Esophagus muscularis mucosa (tissue), 4 donors: ENCODE measurements around the gene USP46. TPM values are rescaled to one million over a fixed set of nuclear protein-coding genes. Genes with fewer than 3 reads are reported as not detected.
A peak's percentile ranks its signal among the peaks of the same experiment; 100 is the strongest.

Experiments
- DNase-seq: peaks from one replicate; pipeline ENCODE4 v3.0.0-alpha.2; 2017; ENCODE audit errors: extremely low spot score
- H3K27ac ChIP-seq, 4 donors: fragments of 200-600 bp; sonication (generic); replicated peaks in 1 of 4; 1 replicate in 3 of 4; 2 replicates in 1 of 4; pipeline ENCODE4 v1.5.1; 2016 to 2019; ENCODE audit warnings: mild to moderate bottlenecking in 1 of 4
- H3K27me3 ChIP-seq, 4 donors: fragments of 200-600 bp; sonication (generic); one replicate each; pipeline versions ENCODE4 v1.5.1 to v1.6.0; 2016 to 2019
- H3K36me3 ChIP-seq, 4 donors: fragments of 200-600 bp; sonication (generic); one replicate each; pipeline ENCODE4 v1.5.1; 2016 to 2019
- H3K4me1 ChIP-seq, 4 donors: fragments of 200-600 bp; sonication (generic); one replicate each; pipeline ENCODE4 v1.5.1; 2016 to 2019
- H3K4me3 ChIP-seq, 4 donors: fragments of 200-600 bp; sonication (generic); 1 replicate in 2 of 4; 2 replicates in 2 of 4; pipeline ENCODE4 v1.5.1; 2016 to 2019; ENCODE audit warnings: mild to moderate bottlenecking in 4 of 4, moderate library complexity in 1 of 4
- H3K9me3 ChIP-seq, 4 donors: fragments of 200-600 bp; sonication (generic); 1 replicate in 3 of 4; 2 replicates in 1 of 4; pipeline ENCODE4 v1.5.1; 2016 to 2019
- EP300 ChIP-seq: sonication (generic); formaldehyde crosslinking; IDR thresholded peaks from one replicate; pipeline ENCODE4 v1.6.1; 2017; ENCODE audit warnings: antibody characterized with exemption
- POLR2A ChIP-seq: fragments of 450-650 bp; IDR thresholded peaks from one replicate; pipeline ENCODE4 v1.6.1; 2017; ENCODE audit warnings: antibody characterized with exemption, moderate library complexity, mild to moderate bottlenecking, low read depth
- POLR2AphosphoS5 ChIP-seq, 2 donors: sonication (generic); formaldehyde crosslinking; IDR thresholded peaks; one replicate each; pipeline ENCODE4 v1.6.1; 2017; ENCODE audit warnings: antibody characterized with exemption in 2 of 2
- WGBS: methylation state at CpG from one replicate; pipeline ENCODE4 v1.1.5; 2018; 5-methylcytosine and 5-hydroxymethylcytosine counted together
- intact Hi-C: fragments of 100-400 bp; cut with DNase I; formaldehyde crosslinking; loops from one replicate; pipeline ENCODE4 v1.15.1; 2023
- total RNA-seq, 4 donors: library from RNA; depleted of rRNA; stranded (reverse); fragments of >200 nt; gene quantifications; one replicate each; pipeline versions ENCODE4 v1.1.0 to v1.2.1, GENCODE V29; 2016
- TF ChIP-seq, protein P1 (sequence below), 3 experiments: fragments of 200-600 bp in 2 of 3; fragments of 450-650 bp in 1 of 3; sonication (generic) in 2 of 3; IDR thresholded peaks; one replicate each; pipeline ENCODE4 v1.5.1; 2017 to 2019; ENCODE audit warnings: antibody characterized with exemption in 3 of 3, mild to moderate bottlenecking in 2 of 3, moderate library complexity in 1 of 3

USP46 gene
- total RNA-seq, 4 donors from 2014 or later: 6.6 to 9.3 (median 7.8) TPM

DNA sequence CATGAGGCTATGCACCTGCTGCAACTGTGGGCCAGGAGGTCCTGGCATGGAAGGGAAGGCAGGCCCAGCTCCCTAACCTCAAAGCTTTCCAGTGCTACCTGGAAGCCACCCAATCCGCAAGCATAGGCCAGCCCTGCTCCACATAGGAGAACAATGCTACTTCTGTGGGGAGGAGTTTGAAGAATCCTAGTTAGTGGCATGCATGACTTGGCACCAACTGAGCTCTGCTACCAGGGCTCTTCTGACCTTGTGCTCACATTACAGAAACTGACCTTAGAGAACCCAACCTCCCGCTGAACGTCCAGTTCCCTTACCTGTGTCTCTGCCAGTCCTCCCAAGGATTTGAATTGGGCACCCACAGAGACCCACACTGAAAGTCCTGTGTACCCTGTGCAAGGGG is 58.8 kb downstream of the USP46 start:
- Histone ChIP-seq H3K4me3 (no peak overlapping the region), H3K4me1 (peaks cover 0 to 5% (median 0%) of the 10 kb centered on the region in 4 donors), H3K9me3 (no peaks in the 10 kb centered on the region), H3K27ac (no peak overlapping the region), H3K27me3 (no peaks in the 10 kb centered on the region), H3K36me3 (peaks cover 10 to 79% (median 42%) of the 10 kb centered on the region in 4 donors)
- WGBS: 90% methylated on average over 3 of the region's 3 CpGs
- intact Hi-C loops: no loop called here
- DNase-seq: no peak
- no peak for TF ChIP-seq POLR2A
- TF ChIP-seq, protein P1, sequence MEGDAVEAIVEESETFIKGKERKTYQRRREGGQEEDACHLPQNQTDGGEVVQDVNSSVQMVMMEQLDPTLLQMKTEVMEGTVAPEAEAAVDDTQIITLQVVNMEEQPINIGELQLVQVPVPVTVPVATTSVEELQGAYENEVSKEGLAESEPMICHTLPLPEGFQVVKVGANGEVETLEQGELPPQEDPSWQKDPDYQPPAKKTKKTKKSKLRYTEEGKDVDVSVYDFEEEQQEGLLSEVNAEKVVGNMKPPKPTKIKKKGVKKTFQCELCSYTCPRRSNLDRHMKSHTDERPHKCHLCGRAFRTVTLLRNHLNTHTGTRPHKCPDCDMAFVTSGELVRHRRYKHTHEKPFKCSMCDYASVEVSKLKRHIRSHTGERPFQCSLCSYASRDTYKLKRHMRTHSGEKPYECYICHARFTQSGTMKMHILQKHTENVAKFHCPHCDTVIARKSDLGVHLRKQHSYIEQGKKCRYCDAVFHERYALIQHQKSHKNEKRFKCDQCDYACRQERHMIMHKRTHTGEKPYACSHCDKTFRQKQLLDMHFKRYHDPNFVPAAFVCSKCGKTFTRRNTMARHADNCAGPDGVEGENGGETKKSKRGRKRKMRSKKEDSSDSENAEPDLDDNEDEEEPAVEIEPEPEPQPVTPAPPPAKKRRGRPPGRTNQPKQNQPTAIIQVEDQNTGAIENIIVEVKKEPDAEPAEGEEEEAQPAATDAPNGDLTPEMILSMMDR (IDR thresholded peaks at IDR 0.05): no peak
- no peak for TF ChIP-seq POLR2AphosphoS5 (IDR thresholded peaks at IDR 0.05)
- TF ChIP-seq EP300: no peak

DNA sequence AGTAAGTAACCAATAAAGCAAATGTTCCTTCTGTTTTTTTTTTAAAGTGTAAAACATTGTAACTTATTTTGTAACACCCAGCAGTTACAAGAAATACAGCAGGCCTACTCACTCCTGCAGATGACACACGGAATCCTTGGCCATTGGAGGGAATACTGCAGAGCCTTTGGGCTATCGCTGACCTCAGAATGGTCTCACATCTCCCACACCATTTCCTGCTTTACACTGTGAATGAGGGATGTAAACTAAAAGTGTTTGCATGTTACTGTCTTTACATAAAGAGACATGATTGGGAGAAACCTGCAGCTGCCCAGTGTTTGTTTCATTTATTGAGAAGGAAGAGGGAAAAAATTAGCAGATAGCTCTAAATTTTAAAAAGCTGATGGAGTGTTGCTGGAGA is 64.1 kb downstream of the USP46 start:
- H3K27me3 ChIP-seq: no peaks in the 10 kb centered on the region
- no peak overlapping the region for H3K4me3 ChIP-seq
- no peaks in the 10 kb centered on the region for H3K9me3 ChIP-seq
- TF ChIP-seq POLR2AphosphoS5 (IDR thresholded peaks at IDR 0.05) (no peak), EP300 (no peak), POLR2A (no peak)
- TF ChIP-seq, protein P1 (IDR thresholded peaks at IDR 0.05): no peak
- peaks cover 0 to 5% (median 0%) of the 10 kb centered on the region in 4 donors for H3K4me1 ChIP-seq
- no peak for DNase-seq
- intact Hi-C loops: no loop called here
- H3K36me3 ChIP-seq: peaks cover 10 to 59% (median 34%) of the 10 kb centered on the region in 4 donors
- 78% methylated on average over 2 of the region's 2 CpGs for WGBS
- H3K27ac ChIP-seq: no peak overlapping the region

DNA sequence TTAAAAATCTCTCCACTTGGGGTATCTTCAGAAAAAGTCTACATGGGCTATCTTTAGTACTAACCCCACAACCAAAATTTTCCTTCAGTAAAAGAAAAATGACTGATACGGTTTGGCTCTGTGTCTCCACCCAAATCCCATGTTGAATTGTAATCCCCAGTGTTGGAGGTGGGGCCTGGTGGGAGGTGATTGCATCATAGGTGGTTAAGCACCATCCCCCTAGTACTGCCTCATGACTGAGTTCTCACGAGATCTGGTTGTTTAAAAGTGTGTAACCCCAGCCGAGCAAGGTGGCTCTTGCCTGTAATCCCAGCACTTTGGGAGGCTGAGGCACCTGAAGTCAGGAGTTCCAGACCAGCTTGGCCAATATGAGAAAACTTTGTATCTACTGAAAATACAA is 66.8 kb downstream of the USP46 start:
- intact Hi-C loops: no loop called here
- 86% methylated on average over 3 of the region's 3 CpGs for WGBS
- H3K36me3 ChIP-seq: peaks cover 4 to 31% (median 19%) of the 10 kb centered on the region in 4 donors
- H3K27me3 ChIP-seq: no peaks in the 10 kb centered on the region
- peaks cover 0 to 7% (median 0%) of the 10 kb centered on the region in 4 donors for H3K4me1 ChIP-seq
- no peaks in the 10 kb centered on the region for H3K9me3 ChIP-seq
- TF ChIP-seq POLR2AphosphoS5 (IDR thresholded peaks at IDR 0.05) (no peak), POLR2A (no peak), EP300 (no peak)
- TF ChIP-seq, protein P1 (IDR thresholded peaks at IDR 0.05): no peak
- no peak overlapping the region for H3K27ac ChIP-seq
- DNase-seq: no peak
- no peak overlapping the region for H3K4me3 ChIP-seq

DNA sequence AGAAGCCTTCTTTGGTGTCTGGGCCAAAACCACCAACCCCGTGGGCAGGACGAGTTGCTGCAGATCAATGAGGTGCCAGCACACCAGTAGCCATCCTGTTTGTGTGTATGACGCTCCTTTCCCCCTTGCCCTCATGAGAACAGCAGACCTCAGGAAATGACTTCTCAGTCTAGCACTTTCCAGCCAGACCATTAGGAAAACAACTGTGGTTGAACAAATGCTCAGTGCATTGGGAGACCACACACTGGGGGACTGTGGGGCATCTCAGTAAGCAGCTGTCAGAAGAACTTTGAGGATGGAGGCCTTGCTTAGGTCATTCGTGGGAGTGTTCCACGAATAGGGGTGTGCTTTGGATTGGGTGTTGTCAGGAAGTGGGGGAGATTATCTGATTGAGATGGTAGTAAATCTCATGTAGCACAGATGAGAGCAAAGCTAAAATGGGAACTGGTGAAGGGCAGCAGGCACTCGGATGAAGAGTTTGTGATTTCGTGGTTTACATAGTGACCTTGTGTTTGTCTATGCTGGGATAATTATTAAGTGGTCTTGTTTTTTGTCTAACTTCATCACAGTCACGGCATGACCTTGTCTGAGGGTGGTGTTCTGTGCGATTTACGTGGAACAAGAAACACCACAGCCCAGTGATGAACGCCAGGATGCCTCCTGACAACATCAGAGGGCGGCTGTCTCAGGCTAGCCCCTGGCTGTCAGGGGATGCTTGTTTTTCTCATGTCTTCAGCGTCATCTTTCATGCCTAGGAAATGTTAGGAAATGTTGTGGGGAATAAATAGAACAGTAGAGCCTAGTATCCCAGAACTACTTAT is 70.1 kb downstream of the USP46 start:
- H3K36me3 ChIP-seq: peaks cover 0 to 13% (median 0%) of the 10 kb centered on the region in 4 donors
- H3K27me3 ChIP-seq: no peaks in the 10 kb centered on the region
- no peak overlapping the region for H3K27ac ChIP-seq
- intact Hi-C loops: no loop called here
- no peaks in the 10 kb centered on the region for H3K9me3 ChIP-seq
- WGBS: 80% methylated on average over 13 of the region's 13 CpGs
- H3K4me3 ChIP-seq: no peak overlapping the region
- DNase-seq: peak; percentile 66
- TF ChIP-seq POLR2AphosphoS5 (IDR thresholded peaks at IDR 0.05) (no peak), POLR2A (no peak), EP300 (no peak)
- TF ChIP-seq, protein P1 (IDR thresholded peaks at IDR 0.05): no peak
- H3K4me1 ChIP-seq: peaks cover 0 to 7% (median 0%) of the 10 kb centered on the region in 4 donors
